HepG2 (cell line): ENCODE data around the gene FRMD1. TPM values are rescaled to one million over a fixed set of nuclear protein-coding genes. Genes with fewer than 3 reads are reported as not detected.
A peak's percentile ranks its signal among the peaks of the same experiment; 100 is the strongest.

Experiments used
- CERS6 ChIP-seq: sonication (generic); formaldehyde crosslinking; IDR thresholded peaks from 2 replicates; pipeline ENCODE4 v1.5.0; 2020; ENCODE audit warnings: missing genetic modification reagents
- RCOR2 ChIP-seq: IDR thresholded peaks from 2 replicates; pipeline ENCODE4 v1.6.1; 2016; ENCODE audit warnings: missing biosample characterization, missing genetic modification reagents
- RFX5 ChIP-seq: IDR thresholded peaks from 2 replicates; pipeline ENCODE4 v1.6.1; 2011; ENCODE audit warnings: low read depth, low read length, improper control_type of control experiment
- SP140L ChIP-seq: sonication (generic); formaldehyde crosslinking; IDR thresholded peaks from 2 replicates; pipeline ENCODE4 v1.4.0; 2020; ENCODE audit warnings: missing genetic modification reagents, borderline replicate concordance
- ZNF160 ChIP-seq: sonication (generic); formaldehyde crosslinking; IDR thresholded peaks from 2 replicates; pipeline ENCODE4 v1.8.0; 2022; ENCODE audit warnings: mild to moderate bottlenecking, inconsistent platforms, missing genetic modification reagents
- ZNF343 ChIP-seq: sonication (generic); formaldehyde crosslinking; IDR thresholded peaks from 2 replicates; pipeline ENCODE4 v1.4.0; 2020; ENCODE audit warnings: mild to moderate bottlenecking, missing genetic modification reagents
- ZNF570 ChIP-seq: sonication (generic); formaldehyde crosslinking; IDR thresholded peaks from 2 replicates; pipeline ENCODE4 v1.4.0; 2020; ENCODE audit warnings: mild to moderate bottlenecking, missing genetic modification reagents, borderline replicate concordance
- polyA plus RNA-seq, 8 experiments: library from polyadenylated mRNA; depleted of rRNA in 3 of 8; stranded (reverse) in 7 of 8; unstranded in 1 of 8; fragments of >200 nt; fragmentation: Illumina TruSeq in 4 of 8; extraction: Trizol in 4 of 8; gene quantifications; 2 replicates each; pipeline versions ENCODE4 v1.2.1 to v1.2.3, GENCODE V29; 2011 to 2016; ENCODE audit warnings: low read depth in 4 of 8, missing spikeins in 1 of 8, mixed read lengths in 1 of 8; ENCODE audit not compliant: insufficient read depth in 1 of 8
- total RNA-seq, 5 experiments: library from RNA; depleted of rRNA; stranded (reverse); fragments of >200 nt; fragmentation: Illumina TruSeq; extraction: Trizol; gene quantifications; 2 replicates each; pipeline ENCODE4 v1.2.3, GENCODE V29; 2016; ENCODE audit warnings: low read depth in 1 of 5
- TF ChIP-seq, protein P1 (sequence below): sonication (generic); formaldehyde crosslinking; IDR thresholded peaks from 2 replicates; pipeline ENCODE4 v1.4.0; 2020; ENCODE audit warnings: missing genetic modification reagents
- TF ChIP-seq, protein P2 (sequence below): sonication (generic); formaldehyde crosslinking; IDR thresholded peaks from 2 replicates; pipeline ENCODE4 v1.5.1; 2020; ENCODE audit warnings: missing genetic modification reagents, mild to moderate bottlenecking, borderline replicate concordance
- TF ChIP-seq, protein P3 (sequence below): sonication (generic); formaldehyde crosslinking; conservative IDR thresholded peaks from 2 replicates; pipeline ENCODE4 v1.8.1; 2023; ENCODE audit warnings: missing genetic modification reagents
- TF ChIP-seq, protein P4 (sequence below): sonication (generic); formaldehyde crosslinking; IDR thresholded peaks from 2 replicates; pipeline ENCODE4 v1.4.0; 2020; ENCODE audit warnings: missing genetic modification reagents
- TF ChIP-seq, protein P5 (sequence below): sonication (generic); formaldehyde crosslinking; IDR thresholded peaks from 2 replicates; pipeline ENCODE4 v1.4.0; 2020; ENCODE audit warnings: missing genetic modification reagents
- TF ChIP-seq, protein P6 (sequence below): sonication (generic); formaldehyde crosslinking; IDR thresholded peaks from 2 replicates; pipeline ENCODE4 v1.5.0; 2020; ENCODE audit warnings: mild to moderate bottlenecking, low read depth, missing genetic modification reagents, borderline replicate concordance
- TF ChIP-seq, protein P7 (sequence below): sonication (generic); formaldehyde crosslinking; IDR thresholded peaks from 2 replicates; pipeline ENCODE4 v1.4.0; 2020; ENCODE audit warnings: missing genetic modification reagents

The FRMD1 gene
- total and polyA plus RNA-seq, 2 of the 13 experiments (the other 11 are each of a cell fraction or from before 2014, with no cell fraction given) = 0.01 TPM; not detected in 1

- TF ChIP-seq, protein P1, sequence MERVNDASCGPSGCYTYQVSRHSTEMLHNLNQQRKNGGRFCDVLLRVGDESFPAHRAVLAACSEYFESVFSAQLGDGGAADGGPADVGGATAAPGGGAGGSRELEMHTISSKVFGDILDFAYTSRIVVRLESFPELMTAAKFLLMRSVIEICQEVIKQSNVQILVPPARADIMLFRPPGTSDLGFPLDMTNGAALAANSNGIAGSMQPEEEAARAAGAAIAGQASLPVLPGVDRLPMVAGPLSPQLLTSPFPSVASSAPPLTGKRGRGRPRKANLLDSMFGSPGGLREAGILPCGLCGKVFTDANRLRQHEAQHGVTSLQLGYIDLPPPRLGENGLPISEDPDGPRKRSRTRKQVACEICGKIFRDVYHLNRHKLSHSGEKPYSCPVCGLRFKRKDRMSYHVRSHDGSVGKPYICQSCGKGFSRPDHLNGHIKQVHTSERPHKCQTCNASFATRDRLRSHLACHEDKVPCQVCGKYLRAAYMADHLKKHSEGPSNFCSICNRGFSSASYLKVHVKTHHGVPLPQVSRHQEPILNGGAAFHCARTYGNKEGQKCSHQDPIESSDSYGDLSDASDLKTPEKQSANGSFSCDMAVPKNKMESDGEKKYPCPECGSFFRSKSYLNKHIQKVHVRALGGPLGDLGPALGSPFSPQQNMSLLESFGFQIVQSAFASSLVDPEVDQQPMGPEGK (CRISPR knock-in tag) = no peak
- TF ChIP-seq SP140L (CRISPR knock-in tag) (no peak), ZNF343 (CRISPR knock-in tag) (no peak), ZNF160 (no peak), ZNF570 (CRISPR knock-in tag) (no peak), RCOR2 (CRISPR knock-in tag) (no peak), RFX5 (0 out of 2 replicates have a peak, but pooled peaks have one; percentile 10), CERS6 (no peak)
- TF ChIP-seq, protein P2, sequence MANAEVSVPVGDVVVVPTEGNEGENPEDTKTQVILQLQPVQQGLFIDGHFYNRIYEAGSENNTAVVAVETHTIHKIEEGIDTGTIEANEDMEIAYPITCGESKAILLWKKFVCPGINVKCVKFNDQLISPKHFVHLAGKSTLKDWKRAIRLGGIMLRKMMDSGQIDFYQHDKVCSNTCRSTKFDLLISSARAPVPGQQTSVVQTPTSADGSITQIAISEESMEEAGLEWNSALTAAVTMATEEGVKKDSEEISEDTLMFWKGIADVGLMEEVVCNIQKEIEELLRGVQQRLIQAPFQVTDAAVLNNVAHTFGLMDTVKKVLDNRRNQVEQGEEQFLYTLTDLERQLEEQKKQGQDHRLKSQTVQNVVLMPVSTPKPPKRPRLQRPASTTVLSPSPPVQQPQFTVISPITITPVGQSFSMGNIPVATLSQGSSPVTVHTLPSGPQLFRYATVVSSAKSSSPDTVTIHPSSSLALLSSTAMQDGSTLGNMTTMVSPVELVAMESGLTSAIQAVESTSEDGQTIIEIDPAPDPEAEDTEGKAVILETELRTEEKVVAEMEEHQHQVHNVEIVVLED = peak; percentile 35; the same call in 1 of the 2 replicates
- TF ChIP-seq, protein P3, sequence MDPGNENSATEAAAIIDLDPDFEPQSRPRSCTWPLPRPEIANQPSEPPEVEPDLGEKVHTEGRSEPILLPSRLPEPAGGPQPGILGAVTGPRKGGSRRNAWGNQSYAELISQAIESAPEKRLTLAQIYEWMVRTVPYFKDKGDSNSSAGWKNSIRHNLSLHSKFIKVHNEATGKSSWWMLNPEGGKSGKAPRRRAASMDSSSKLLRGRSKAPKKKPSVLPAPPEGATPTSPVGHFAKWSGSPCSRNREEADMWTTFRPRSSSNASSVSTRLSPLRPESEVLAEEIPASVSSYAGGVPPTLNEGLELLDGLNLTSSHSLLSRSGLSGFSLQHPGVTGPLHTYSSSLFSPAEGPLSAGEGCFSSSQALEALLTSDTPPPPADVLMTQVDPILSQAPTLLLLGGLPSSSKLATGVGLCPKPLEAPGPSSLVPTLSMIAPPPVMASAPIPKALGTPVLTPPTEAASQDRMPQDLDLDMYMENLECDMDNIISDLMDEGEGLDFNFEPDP = no peak
- TF ChIP-seq, protein P4, sequence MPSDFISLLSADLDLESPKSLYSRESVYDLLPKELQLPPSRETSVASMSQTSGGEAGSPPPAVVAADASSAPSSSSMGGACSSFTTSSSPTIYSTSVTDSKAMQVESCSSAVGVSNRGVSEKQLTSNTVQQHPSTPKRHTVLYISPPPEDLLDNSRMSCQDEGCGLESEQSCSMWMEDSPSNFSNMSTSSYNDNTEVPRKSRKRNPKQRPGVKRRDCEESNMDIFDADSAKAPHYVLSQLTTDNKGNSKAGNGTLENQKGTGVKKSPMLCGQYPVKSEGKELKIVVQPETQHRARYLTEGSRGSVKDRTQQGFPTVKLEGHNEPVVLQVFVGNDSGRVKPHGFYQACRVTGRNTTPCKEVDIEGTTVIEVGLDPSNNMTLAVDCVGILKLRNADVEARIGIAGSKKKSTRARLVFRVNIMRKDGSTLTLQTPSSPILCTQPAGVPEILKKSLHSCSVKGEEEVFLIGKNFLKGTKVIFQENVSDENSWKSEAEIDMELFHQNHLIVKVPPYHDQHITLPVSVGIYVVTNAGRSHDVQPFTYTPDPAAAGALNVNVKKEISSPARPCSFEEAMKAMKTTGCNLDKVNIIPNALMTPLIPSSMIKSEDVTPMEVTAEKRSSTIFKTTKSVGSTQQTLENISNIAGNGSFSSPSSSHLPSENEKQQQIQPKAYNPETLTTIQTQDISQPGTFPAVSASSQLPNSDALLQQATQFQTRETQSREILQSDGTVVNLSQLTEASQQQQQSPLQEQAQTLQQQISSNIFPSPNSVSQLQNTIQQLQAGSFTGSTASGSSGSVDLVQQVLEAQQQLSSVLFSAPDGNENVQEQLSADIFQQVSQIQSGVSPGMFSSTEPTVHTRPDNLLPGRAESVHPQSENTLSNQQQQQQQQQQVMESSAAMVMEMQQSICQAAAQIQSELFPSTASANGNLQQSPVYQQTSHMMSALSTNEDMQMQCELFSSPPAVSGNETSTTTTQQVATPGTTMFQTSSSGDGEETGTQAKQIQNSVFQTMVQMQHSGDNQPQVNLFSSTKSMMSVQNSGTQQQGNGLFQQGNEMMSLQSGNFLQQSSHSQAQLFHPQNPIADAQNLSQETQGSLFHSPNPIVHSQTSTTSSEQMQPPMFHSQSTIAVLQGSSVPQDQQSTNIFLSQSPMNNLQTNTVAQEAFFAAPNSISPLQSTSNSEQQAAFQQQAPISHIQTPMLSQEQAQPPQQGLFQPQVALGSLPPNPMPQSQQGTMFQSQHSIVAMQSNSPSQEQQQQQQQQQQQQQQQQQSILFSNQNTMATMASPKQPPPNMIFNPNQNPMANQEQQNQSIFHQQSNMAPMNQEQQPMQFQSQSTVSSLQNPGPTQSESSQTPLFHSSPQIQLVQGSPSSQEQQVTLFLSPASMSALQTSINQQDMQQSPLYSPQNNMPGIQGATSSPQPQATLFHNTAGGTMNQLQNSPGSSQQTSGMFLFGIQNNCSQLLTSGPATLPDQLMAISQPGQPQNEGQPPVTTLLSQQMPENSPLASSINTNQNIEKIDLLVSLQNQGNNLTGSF = no peak
- TF ChIP-seq, protein P5, sequence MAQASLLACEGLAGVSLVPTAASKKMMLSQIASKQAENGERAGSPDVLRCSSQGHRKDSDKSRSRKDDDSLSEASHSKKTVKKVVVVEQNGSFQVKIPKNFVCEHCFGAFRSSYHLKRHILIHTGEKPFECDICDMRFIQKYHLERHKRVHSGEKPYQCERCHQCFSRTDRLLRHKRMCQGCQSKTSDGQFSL (CRISPR knock-in tag) = no peak
- TF ChIP-seq, protein P6, sequence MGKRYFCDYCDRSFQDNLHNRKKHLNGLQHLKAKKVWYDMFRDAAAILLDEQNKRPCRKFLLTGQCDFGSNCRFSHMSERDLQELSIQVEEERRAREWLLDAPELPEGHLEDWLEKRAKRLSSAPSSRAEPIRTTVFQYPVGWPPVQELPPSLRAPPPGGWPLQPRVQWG (CRISPR knock-in tag) = no peak
- TF ChIP-seq, protein P7, sequence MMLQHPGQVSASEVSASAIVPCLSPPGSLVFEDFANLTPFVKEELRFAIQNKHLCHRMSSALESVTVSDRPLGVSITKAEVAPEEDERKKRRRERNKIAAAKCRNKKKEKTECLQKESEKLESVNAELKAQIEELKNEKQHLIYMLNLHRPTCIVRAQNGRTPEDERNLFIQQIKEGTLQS (CRISPR knock-in tag) = peak; percentile 74
These were observed 38.2 kb upstream of the FRMD1 start (continued) for GRCh38 chr6:168116975-168117899.
